Lower leg skin (tissue), 4 donors: ENCODE measurements around the gene CDC42SE1. TPM values are rescaled to one million over a fixed set of nuclear protein-coding genes. Genes with fewer than 3 reads are reported as not detected.

Experiments used
- DNase-seq, 2 donors: peaks; one replicate each; pipeline ENCODE4 v3.0.0-alpha.2; 2019; ENCODE audit warnings: low spot score in 2 of 2
- H3K4me3 ChIP-seq: fragments of 200-600 bp; sonication (generic); 2 replicates; pipeline ENCODE4 v1.5.1; 2017; ENCODE audit warnings: mild to moderate bottlenecking, low read depth; ENCODE audit not compliant: poor library complexity, severe bottlenecking
- CTCF ChIP-seq, 3 donors: fragments of 450-650 bp; IDR thresholded peaks; one replicate each; pipeline ENCODE4 v1.5.1; 2016; ENCODE audit warnings: antibody characterized with exemption in 3 of 3, mild to moderate bottlenecking in 3 of 3, moderate library complexity in 2 of 3
- POLR2A ChIP-seq, 2 donors: fragments of 450-650 bp; IDR thresholded peaks; one replicate each; pipeline ENCODE4 v1.6.1; 2016 to 2017; ENCODE audit warnings: antibody characterized with exemption in 2 of 2, mild to moderate bottlenecking in 1 of 2, moderate library complexity in 1 of 2
- WGBS, 2 donors: methylation state at CpG; one replicate each; pipeline ENCODE4 v1.1.5; 2018; 5-methylcytosine and 5-hydroxymethylcytosine counted together
- intact Hi-C: fragments of 100-400 bp; cut with DNase I; formaldehyde crosslinking; loops from one replicate; pipeline ENCODE4 v1.15.0; 2023; ENCODE audit warnings: low total_unique reads
- total RNA-seq, 4 donors: library from RNA; depleted of rRNA; stranded (reverse); fragments of >200 nt; gene quantifications; one replicate each; pipeline ENCODE4 v1.1.0, GENCODE V29; 2016

CDC42SE1 gene
- total RNA-seq, 4 donors from 2014 or later = 88.8 to 93.5 (median 92.0) TPM

- no peak for DNase-seq
- WGBS, 2 donors = 75 to 86% methylated on average over 2 of the region's 2 CpGs
- intact Hi-C loops = no loop called here
- H3K4me3 ChIP-seq = no peak overlapping the region
- TF ChIP-seq POLR2A (IDR thresholded peaks at IDR 0.05) = no peak
- TF ChIP-seq CTCF (IDR thresholded peaks at IDR 0.05) = no peak
Measured at GRCh38 chr1:151050051-151050688, 9.3 kb downstream of the CDC42SE1 start.

- no peak overlapping the region for H3K4me3 ChIP-seq
- intact Hi-C loops = no loop called here
- no peak for DNase-seq
- TF ChIP-seq POLR2A (IDR thresholded peaks at IDR 0.05) (no peak), CTCF (IDR thresholded peaks at IDR 0.05) (no peak)
- 85 to 88% methylated on average over 5 of the region's 5 CpGs for WGBS, 2 donors
Measured at GRCh38 chr1:151049458-151049857, 10.0 kb downstream of the CDC42SE1 start.

GRCh38 chr1:151048645-151049032, 10.8 kb downstream of the CDC42SE1 start:
- TF ChIP-seq CTCF (IDR thresholded peaks at IDR 0.05) (no peak), POLR2A (IDR thresholded peaks at IDR 0.05) (no peak)
- H3K4me3 ChIP-seq = no peak overlapping the region
- DNase-seq = no peak
- 10 to 11% methylated on average over 3 of the region's 3 CpGs for WGBS, 2 donors
- intact Hi-C loops = no loop called here

GRCh38 chr1:151047925-151048644, 11.3 kb downstream of the CDC42SE1 start:
- no peak for TF ChIP-seq CTCF (IDR thresholded peaks at IDR 0.05)
- peak; percentile 57 to 92 for DNase-seq
- intact Hi-C loops = no loop called here
- WGBS, 2 donors = 0 to 1% methylated on average over 25 to 32 of the region's 48 CpGs
- peak overlapping the region; percentile 60 for H3K4me3 ChIP-seq

- intact Hi-C loops = no loop called here
- peak in 1 of 2 donors; percentile 91 for DNase-seq
- peak within 1 kb of the TSS; percentile 60 for H3K4me3 ChIP-seq
- peak in 1 of 2 donors; percentile 3 for TF ChIP-seq POLR2A (IDR thresholded peaks at IDR 0.05)
- TF ChIP-seq CTCF (IDR thresholded peaks at IDR 0.05) = no peak
- 0 to 1% methylated on average over 10 to 23 of the region's 29 CpGs for WGBS, 2 donors
Measured at GRCh38 chr1:151047591-151047924, 11.9 kb downstream of the CDC42SE1 start, which contains the start of gene C1orf56. C1orf56 (plus strand) TSS chr1:151047751; CDS start chr1:151047848, 97 bp downstream.
